Thyroid gland (tissue), 4 donors: Measurements from ENCODE around the gene NAXD.
"Not testable (repeated sequence)": the region's sequence is repeated elsewhere in the genome, so short reads cannot be mapped to it uniquely, and the experiment has no call there.

Experiments
- POLR2A ChIP-seq, 2 donors: fragments of 450-650 bp; IDR thresholded peaks; one replicate each; pipeline ENCODE4 v1.6.1; 2017; ENCODE audit warnings: antibody characterized with exemption in 2 of 2, mild to moderate bottlenecking in 2 of 2, moderate library complexity in 1 of 2
- TF ChIP-seq, protein P1 (sequence below), 6 experiments: fragments of 200-600 bp in 3 of 6; fragments of 450-650 bp in 3 of 6; sonication (generic) in 3 of 6; IDR thresholded peaks; one replicate each; pipeline ENCODE4 v1.5.1; 2016 to 2019; ENCODE audit warnings: antibody characterized with exemption in 6 of 6, mild to moderate bottlenecking in 2 of 6, inconsistent platforms in 1 of 6, moderate library complexity in 1 of 6

DNA sequence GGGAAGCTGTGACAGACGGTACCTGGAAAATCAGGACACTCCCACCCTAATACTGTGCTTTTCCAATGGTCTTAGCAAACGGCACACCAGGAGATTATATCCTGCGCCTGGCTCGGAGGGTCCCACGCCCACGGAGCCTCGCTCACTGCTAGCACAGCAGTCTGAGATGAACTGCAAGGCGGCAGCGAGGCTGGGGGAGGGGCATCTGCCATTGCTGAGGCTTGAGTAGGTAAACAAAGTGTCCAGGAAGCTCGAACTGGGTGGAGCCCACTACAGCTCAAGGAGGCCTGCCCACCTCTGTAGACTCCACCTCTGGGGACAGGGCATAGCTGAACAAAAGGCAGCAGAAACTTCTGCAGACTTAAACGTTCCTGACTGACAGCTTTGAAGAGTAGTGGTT, 54.5 kb downstream of the NAXD start:
- TF ChIP-seq, protein P1, sequence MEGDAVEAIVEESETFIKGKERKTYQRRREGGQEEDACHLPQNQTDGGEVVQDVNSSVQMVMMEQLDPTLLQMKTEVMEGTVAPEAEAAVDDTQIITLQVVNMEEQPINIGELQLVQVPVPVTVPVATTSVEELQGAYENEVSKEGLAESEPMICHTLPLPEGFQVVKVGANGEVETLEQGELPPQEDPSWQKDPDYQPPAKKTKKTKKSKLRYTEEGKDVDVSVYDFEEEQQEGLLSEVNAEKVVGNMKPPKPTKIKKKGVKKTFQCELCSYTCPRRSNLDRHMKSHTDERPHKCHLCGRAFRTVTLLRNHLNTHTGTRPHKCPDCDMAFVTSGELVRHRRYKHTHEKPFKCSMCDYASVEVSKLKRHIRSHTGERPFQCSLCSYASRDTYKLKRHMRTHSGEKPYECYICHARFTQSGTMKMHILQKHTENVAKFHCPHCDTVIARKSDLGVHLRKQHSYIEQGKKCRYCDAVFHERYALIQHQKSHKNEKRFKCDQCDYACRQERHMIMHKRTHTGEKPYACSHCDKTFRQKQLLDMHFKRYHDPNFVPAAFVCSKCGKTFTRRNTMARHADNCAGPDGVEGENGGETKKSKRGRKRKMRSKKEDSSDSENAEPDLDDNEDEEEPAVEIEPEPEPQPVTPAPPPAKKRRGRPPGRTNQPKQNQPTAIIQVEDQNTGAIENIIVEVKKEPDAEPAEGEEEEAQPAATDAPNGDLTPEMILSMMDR (IDR thresholded peaks at IDR 0.05) = not testable (repeated sequence)
- TF ChIP-seq POLR2A (IDR thresholded peaks at IDR 0.05) = not testable (repeated sequence)
